Activated naive CD4-positive, alpha-beta T cell treated with anti-CD3 and anti-CD28 coated beads, Interleukin-2, amount 50 U/mL, for 72 hours (primary cell): ENCODE measurements around the gene HUS1. TPM values are rescaled to one million over a fixed set of nuclear protein-coding genes. Genes with fewer than 3 reads are reported as not detected.
A peak's percentile ranks its signal among the peaks of the same experiment; 100 is the strongest.
"Not testable (repeated sequence)": the region's sequence is repeated elsewhere in the genome, so short reads cannot be mapped to it uniquely, and the experiment has no call there.

ENCODE experiments used
- ATAC-seq, 2 donors: fragments of 150-1000 bp; cut with Tn5 transposase; 2 replicates each; pipeline ENCODE4 v1.10.0; 2021; ENCODE audit warnings: mild to moderate bottlenecking in 2 of 2, moderate library complexity in 2 of 2
- DNase-seq, 2 donors: peaks; one replicate each; pipeline ENCODE4 v3.0.0; 2021 to 2022; ENCODE audit warnings: low spot score in 2 of 2
- H3K27ac Mint-ChIP-seq, 2 donors: one replicate each; pipeline ENCODE4 v1.8.0; 2022; ENCODE audit warnings: mild to moderate bottlenecking in 2 of 2, mixed read lengths in 2 of 2
- H3K36me3 Mint-ChIP-seq, 2 donors: one replicate each; pipeline ENCODE4 v1.8.0; 2022; ENCODE audit warnings: mixed read lengths in 2 of 2
- H3K9me3 Mint-ChIP-seq, 2 donors: one replicate each; pipeline ENCODE4 v1.8.0; 2022; ENCODE audit warnings: mixed read lengths in 2 of 2
- total RNA-seq, 2 donors: library from RNA; stranded (reverse); gene quantifications; one replicate each; pipeline ENCODE4 v1.2.3, GENCODE V29; 2022

The HUS1 gene
- total RNA-seq, 2 donors from 2014 or later = 33.7 to 76.2 TPM

DNA sequence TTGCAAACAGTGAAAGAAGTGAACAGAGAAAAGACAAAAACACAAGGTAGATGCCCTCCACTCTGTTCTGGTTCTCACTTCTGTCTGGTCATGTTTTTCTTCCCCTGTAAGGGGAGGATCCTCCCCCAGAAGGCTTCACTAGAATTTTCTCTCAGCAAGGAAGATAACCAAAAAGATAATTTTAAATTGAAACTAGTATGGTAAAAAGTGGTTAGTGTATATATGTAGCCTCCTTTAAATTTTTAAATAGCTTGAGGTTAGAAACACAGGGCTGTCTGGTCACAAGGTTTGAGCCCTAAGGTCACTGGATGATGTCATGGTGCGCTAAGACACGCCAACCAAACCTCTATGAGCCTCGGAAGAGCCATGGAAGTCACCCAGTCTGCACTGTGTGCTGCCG lies 25.6 kb downstream of the HUS1 start:
- Mint-ChIP-seq H3K9me3 (no peaks in the 10 kb centered on the region), H3K27ac (peak overlapping the region in 1 of 2 donors; percentile 36), H3K36me3 (peaks cover 7 to 15% of the 10 kb centered on the region in 2 donors)
- ATAC-seq = no peak
- DNase-seq = no peak

- DNase-seq (no peak), ATAC-seq (no peak)
- Mint-ChIP-seq H3K27ac (no peak overlapping the region), H3K36me3 (peaks cover 4 to 7% of the 10 kb centered on the region in 2 donors), H3K9me3 (no peaks in the 10 kb centered on the region)
These were observed 27.2 kb downstream of the HUS1 start for GRCh38 chr7:47952224-47952623.

GRCh38 chr7:47951374-47951773 lies 28.0 kb downstream of the HUS1 start:
- no peak overlapping the region for H3K27ac Mint-ChIP-seq
- ATAC-seq (no peak), DNase-seq (no peak)
- H3K36me3 Mint-ChIP-seq = peaks cover 0 to 5% of the 10 kb centered on the region in 2 donors
- no peaks in the 10 kb centered on the region for H3K9me3 Mint-ChIP-seq

DNA sequence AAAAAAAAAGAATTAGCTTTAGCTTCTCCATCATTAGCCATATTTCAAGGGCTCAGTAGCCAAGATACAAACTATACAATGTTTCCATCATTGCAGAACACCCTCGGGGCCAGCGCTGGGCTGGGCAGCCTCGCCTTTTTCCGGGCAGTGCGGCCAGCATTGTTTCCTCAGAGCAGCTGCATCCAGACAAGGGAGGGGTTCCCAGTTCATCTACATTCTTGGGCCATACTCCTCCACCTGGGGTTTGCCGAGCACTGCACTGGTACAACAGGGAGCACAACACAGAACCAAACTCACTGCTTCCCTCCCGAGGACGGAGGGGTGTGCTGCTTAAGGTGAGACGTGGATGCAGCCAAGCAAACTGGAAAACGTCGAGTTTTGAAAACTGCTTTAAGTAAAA lies 28.7 kb downstream of the HUS1 start:
- DNase-seq = no peak
- H3K36me3 Mint-ChIP-seq = no peaks in the 10 kb centered on the region
- no peak for ATAC-seq
- no peak overlapping the region for H3K27ac Mint-ChIP-seq
- H3K9me3 Mint-ChIP-seq = no peaks in the 10 kb centered on the region

- H3K36me3 Mint-ChIP-seq = no peaks in the 10 kb centered on the region
- no peaks in the 10 kb centered on the region for H3K9me3 Mint-ChIP-seq
- ATAC-seq (no peak), DNase-seq (no peak)
- H3K27ac Mint-ChIP-seq = no peak overlapping the region
These were observed 29.7 kb downstream of the HUS1 start for GRCh38 chr7:47949703-47950102.

DNA sequence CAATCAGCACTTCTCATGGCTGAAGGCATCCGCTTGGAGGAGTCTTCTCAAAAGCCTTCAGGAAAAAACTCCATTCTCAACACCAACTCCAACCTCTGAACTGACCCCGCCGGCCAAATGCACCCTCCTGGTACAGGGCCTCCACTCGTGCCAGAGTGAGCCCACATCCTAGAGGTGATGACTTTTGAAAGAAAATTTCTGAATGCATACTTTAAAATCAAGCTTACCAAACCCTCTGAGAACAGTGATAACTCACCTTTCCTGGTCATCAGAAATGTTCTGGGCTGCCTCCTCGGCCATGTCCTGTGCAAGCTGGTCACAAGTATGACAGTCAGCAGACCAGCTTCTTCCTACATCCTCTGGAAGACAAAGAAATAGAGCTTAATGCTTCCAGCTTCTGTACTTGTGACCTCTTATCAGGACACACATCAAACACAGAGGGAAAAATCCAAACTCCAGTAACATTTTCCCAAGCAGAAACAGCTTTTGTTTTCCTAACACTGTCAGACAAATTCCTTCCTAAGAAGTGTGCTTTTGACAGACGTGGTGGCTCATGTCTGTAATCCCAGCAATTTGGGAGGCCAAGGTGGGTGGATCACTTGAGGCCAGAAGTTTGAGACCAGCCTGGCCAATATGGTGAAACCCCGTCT lies 31.1 kb downstream of the HUS1 start, which contains the start of gene PKD1L1:
Gene PKD1L1, minus strand, starts transcription at position 326 of the 650 bp plus-strand sequence. Its CDS starts 26 bp downstream, at position 300.
- Mint-ChIP-seq H3K36me3 (no peaks in the 10 kb centered on the region), H3K9me3 (no peaks in the 10 kb centered on the region), H3K27ac (peak within 1 kb of the TSS in 1 of 2 donors; percentile 8)
- no peak for DNase-seq
- no peak for ATAC-seq

DNA sequence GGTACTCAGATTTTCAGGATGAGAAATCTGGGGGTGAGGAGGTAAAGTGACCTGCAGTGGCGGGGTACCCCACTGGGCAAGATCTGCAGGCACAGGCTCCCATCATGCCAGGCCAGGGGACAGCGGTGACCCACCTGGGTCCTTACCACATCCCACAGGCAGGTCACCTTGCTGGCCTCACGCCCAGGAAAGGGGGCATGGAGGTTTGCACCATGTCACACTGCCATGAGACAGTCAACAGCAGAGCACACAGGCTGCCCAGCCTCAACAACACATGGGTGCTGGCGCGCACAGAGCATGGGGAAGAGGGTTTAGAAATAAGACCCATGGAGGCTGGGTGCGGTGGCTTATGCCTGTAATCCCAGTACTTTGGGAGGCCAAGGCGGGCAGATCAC lies 32.1 kb downstream of the HUS1 start:
- ATAC-seq = no peak
- H3K36me3 Mint-ChIP-seq = no peaks in the 10 kb centered on the region
- H3K27ac Mint-ChIP-seq = no peak overlapping the region
- no peaks in the 10 kb centered on the region for H3K9me3 Mint-ChIP-seq
- DNase-seq = no peak

GRCh38 chr7:47946581-47947354 lies 32.6 kb downstream of the HUS1 start:
- DNase-seq = no peak
- ATAC-seq = peak; percentile 65 to 69
- Mint-ChIP-seq H3K27ac (peak overlapping the region in 1 of 2 donors; percentile 0), H3K36me3 (no peaks in the 10 kb centered on the region), H3K9me3 (no peaks in the 10 kb centered on the region)

GRCh38 chr7:47945261-47946015 lies 34.0 kb downstream of the HUS1 start:
- H3K9me3 Mint-ChIP-seq = no peaks in the 10 kb centered on the region
- peak; percentile 61 to 64 for ATAC-seq
- DNase-seq = peak in 1 of 2 donors; percentile 78
- no peak overlapping the region for H3K27ac Mint-ChIP-seq
- H3K36me3 Mint-ChIP-seq = no peaks in the 10 kb centered on the region

DNA sequence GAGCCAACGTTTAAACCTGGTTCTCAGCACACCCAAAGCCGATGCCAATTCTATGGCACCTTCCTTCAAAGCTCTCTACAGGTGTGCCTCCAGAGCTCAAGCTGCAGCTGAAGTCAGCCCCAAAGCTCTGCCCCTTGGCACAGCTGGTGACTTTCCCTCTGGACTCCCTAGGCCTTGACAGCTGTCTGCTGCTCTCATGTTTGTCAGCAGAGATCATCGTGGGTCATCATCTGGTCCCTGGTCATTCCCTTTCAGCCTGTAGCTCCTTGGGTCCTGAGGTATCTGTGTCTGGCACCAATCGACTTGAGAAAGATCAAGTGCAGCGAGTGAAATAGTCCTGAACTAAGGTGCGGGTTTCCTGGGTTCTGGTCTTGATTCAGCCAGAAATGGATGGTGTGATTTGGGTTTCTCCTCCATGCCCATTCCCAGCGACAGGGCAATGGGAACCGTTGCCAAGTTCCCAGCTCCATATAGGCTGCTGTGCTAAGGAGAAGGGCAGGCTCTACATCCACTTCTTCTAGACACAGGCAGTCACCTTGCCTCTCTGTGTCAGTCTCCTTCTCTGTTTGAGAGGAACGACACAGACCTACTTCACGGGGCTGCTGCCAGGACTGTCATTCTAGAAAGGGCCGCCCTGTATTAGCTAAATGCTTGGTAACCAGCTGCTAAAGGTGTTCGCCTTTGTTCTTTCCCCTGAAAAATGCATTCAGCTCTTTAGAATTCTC lies 34.7 kb downstream of the HUS1 start:
- no peak overlapping the region for H3K27ac Mint-ChIP-seq
- no peaks in the 10 kb centered on the region for H3K9me3 Mint-ChIP-seq
- H3K36me3 Mint-ChIP-seq = no peaks in the 10 kb centered on the region
- ATAC-seq (peak in 1 of 2 donors; percentile 17), DNase-seq (no peak)

GRCh38 chr7:47943676-47944474 lies 35.5 kb downstream of the HUS1 start:
- ATAC-seq (no peak), DNase-seq (no peak)
- Mint-ChIP-seq H3K36me3 (no peaks in the 10 kb centered on the region), H3K27ac (no peak overlapping the region), H3K9me3 (no peaks in the 10 kb centered on the region)

DNA sequence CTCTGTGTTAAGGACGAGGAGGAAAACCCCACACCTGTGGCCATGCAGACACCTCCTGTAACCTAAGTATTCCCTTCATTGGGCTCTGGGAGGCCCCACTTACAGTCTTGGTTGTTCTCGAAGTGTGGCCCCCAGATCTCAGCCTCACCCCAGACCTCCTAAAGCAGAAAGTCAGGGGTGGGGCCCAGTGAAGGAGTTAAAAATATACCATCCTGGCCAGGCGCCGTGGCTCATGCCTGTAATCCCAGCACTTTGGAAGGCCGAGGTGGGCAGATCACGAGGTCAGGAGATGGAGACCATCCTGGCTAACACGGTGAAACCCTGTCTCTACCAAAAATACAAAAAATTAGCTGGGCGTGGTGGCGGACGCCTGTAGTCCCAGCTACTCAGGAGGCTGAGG lies 36.8 kb downstream of the HUS1 start:
- DNase-seq, ATAC-seq, H3K9me3 Mint-ChIP-seq: not testable (repeated sequence)

GRCh38 chr7:47942132-47942531 lies 37.3 kb downstream of the HUS1 start:
- no peaks in the 10 kb centered on the region for H3K36me3 Mint-ChIP-seq
- no peak overlapping the region for H3K27ac Mint-ChIP-seq
- H3K9me3 Mint-ChIP-seq = no peaks in the 10 kb centered on the region
- ATAC-seq = no peak
- DNase-seq = no peak

More for the DNA sequence above, 36.8 kb downstream of the HUS1 start:
- not testable (repeated sequence) for H3K27ac Mint-ChIP-seq, H3K36me3 Mint-ChIP-seq

DNA sequence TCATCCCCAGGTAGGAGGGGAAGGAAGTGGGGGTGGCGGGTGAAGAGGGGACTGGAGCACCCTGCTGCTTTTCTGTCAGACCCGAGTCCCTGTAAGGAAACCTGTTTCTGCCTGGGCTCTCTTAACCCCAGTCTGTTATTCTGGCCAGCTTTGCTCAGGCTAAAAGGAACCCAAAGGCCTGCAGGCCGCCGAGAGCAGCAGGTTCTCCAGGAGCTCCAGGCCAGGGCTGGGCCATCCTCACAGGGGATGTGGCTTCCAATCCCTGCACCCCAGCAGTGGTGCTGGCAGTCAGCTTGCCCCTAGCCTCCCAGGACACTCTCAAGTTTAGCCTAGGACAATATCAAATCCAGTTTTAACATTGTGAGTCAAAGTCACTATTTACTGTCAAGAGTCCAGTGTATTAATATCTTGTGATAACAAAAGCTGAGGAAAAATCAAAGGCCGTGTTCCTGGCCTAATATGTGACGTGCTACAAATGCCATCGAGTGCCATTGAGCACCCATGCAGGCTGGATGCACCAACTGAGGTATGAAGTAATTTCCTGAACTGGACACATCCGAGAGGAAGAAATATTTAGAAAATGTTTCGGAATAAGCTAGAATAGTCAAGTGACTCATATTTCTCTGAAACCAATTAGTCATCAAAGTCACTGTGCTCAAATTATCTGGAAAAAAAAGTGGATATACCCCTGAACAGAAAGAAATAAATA lies 38.1 kb downstream of the HUS1 start:
- no peaks in the 10 kb centered on the region for H3K36me3 Mint-ChIP-seq
- no peaks in the 10 kb centered on the region for H3K9me3 Mint-ChIP-seq
- H3K27ac Mint-ChIP-seq = no peak overlapping the region
- no peak for ATAC-seq
- DNase-seq = no peak
